Skeletal muscle tissue (tissue), 4 donors: ENCODE data around the gene FIBCD1. TPM values are rescaled to one million over a fixed set of nuclear protein-coding genes. Genes with fewer than 3 reads are reported as not detected.
"Not testable (repeated sequence)": the region's sequence is repeated elsewhere in the genome, so short reads cannot be mapped to it uniquely, and the experiment has no call there.

Source experiments
- H3K27ac ChIP-seq: one replicate; pipeline ENCODE4 v1.7.0; 2013; ENCODE audit warnings: mild to moderate bottlenecking, low read depth, low read length, inconsistent platforms
- H3K27me3 ChIP-seq, 3 donors: one replicate each; pipeline ENCODE4 v1.7.0; 2013; ENCODE audit warnings: low read length in 3 of 3; ENCODE audit not compliant: control insufficient read depth in 3 of 3, insufficient read depth in 3 of 3
- H3K36me3 ChIP-seq, 3 donors: one replicate each; pipeline ENCODE4 v1.7.0; 2013; ENCODE audit warnings: low read length in 3 of 3; ENCODE audit not compliant: control insufficient read depth in 3 of 3, insufficient read depth in 3 of 3
- H3K4me1 ChIP-seq, 3 donors: one replicate each; pipeline ENCODE4 v1.7.0; 2013; ENCODE audit warnings: low read length in 3 of 3, mild to moderate bottlenecking in 3 of 3; ENCODE audit not compliant: control insufficient read depth in 3 of 3, insufficient read depth in 3 of 3
- H3K4me3 ChIP-seq, 3 donors: one replicate each; pipeline ENCODE4 v1.7.0; 2013; ENCODE audit warnings: low read length in 3 of 3
- H3K9ac ChIP-seq, 3 donors: one replicate each; pipeline ENCODE4 v1.7.0; 2013; ENCODE audit warnings: low read length in 3 of 3, mild to moderate bottlenecking in 3 of 3, moderate library complexity in 2 of 3, low read depth in 1 of 3
- H3K9me3 ChIP-seq, 3 donors: one replicate each; pipeline ENCODE4 v1.7.0; 2013; ENCODE audit warnings: low read length in 3 of 3; ENCODE audit not compliant: control insufficient read depth in 3 of 3
- total RNA-seq: library from RNA; depleted of rRNA; stranded (reverse); fragments of >200 nt; gene quantifications from one replicate; pipeline ENCODE4 v1.2.3, GENCODE V29; 2014
- donor health status: Osteomylitis.

The FIBCD1 gene
- total RNA-seq, 1 donor from 2014 or later: not detected

GRCh38 chr9:130918101-130918825 lies 20.8 kb downstream of the FIBCD1 start:
- Histone ChIP-seq H3K36me3 (no peaks in the 10 kb centered on the region), H3K27me3 (peaks cover 61 to 78% (median 72%) of the 10 kb centered on the region in 3 donors), H3K4me1 (peaks cover 0 to 4% (median 2%) of the 10 kb centered on the region in 3 donors), H3K9ac (no peak overlapping the region), H3K4me3 (no peak overlapping the region), H3K9me3 (no peaks in the 10 kb centered on the region), H3K27ac (no peak overlapping the region)

GRCh38 chr9:130917168-130917960 lies 21.7 kb downstream of the FIBCD1 start:
- Histone ChIP-seq H3K4me1 (peaks cover 0 to 6% (median 2%) of the 10 kb centered on the region in 3 donors), H3K9ac (no peak overlapping the region), H3K4me3 (no peak overlapping the region), H3K27ac (no peak overlapping the region), H3K36me3 (no peaks in the 10 kb centered on the region), H3K27me3 (peaks cover 56 to 72% (median 67%) of the 10 kb centered on the region in 3 donors), H3K9me3 (no peaks in the 10 kb centered on the region)

- H3K4me3 ChIP-seq: no peak overlapping the region
- no peak overlapping the region for H3K27ac ChIP-seq
- H3K36me3 ChIP-seq: no peaks in the 10 kb centered on the region
- H3K9me3 ChIP-seq: no peaks in the 10 kb centered on the region
- peaks cover 48 to 66% (median 64%) of the 10 kb centered on the region in 3 donors for H3K27me3 ChIP-seq
- H3K4me1 ChIP-seq: peaks cover 0 to 6% (median 2%) of the 10 kb centered on the region in 3 donors
- no peak overlapping the region for H3K9ac ChIP-seq
Observed at GRCh38 chr9:130915096-130915447, 24.0 kb downstream of the FIBCD1 start.

GRCh38 chr9:130914417-130915095 lies 24.5 kb downstream of the FIBCD1 start:
- H3K4me1 ChIP-seq: peaks cover 0 to 6% (median 2%) of the 10 kb centered on the region in 3 donors
- peaks cover 46 to 62% (median 59%) of the 10 kb centered on the region in 3 donors for H3K27me3 ChIP-seq
- no peak overlapping the region for H3K4me3 ChIP-seq
- no peaks in the 10 kb centered on the region for H3K36me3 ChIP-seq
- H3K27ac ChIP-seq: no peak overlapping the region
- no peaks in the 10 kb centered on the region for H3K9me3 ChIP-seq
- no peak overlapping the region for H3K9ac ChIP-seq

- H3K27ac ChIP-seq: no peak overlapping the region
- peak overlapping the region in 2 of 3 donors; percentile 45 to 57 for H3K9ac ChIP-seq
- H3K4me1 ChIP-seq: peaks cover 0 to 4% (median 2%) of the 10 kb centered on the region in 3 donors
- H3K36me3 ChIP-seq: no peaks in the 10 kb centered on the region
- peak overlapping the region in 1 of 3 donors; percentile 54 for H3K4me3 ChIP-seq
- H3K27me3 ChIP-seq: peaks cover 44 to 56% (median 53%) of the 10 kb centered on the region in 3 donors
- H3K9me3 ChIP-seq: no peaks in the 10 kb centered on the region
Observed at GRCh38 chr9:130913599-130914416, 25.2 kb downstream of the FIBCD1 start.

GRCh38 chr9:130912932-130913598 lies 26.0 kb downstream of the FIBCD1 start:
- H3K9me3 ChIP-seq: no peaks in the 10 kb centered on the region
- H3K27ac ChIP-seq: no peak overlapping the region
- H3K36me3 ChIP-seq: no peaks in the 10 kb centered on the region
- H3K27me3 ChIP-seq: peaks cover 37 to 55% (median 55%) of the 10 kb centered on the region in 3 donors
- peak overlapping the region in 2 of 3 donors; percentile 45 to 57 for H3K9ac ChIP-seq
- H3K4me3 ChIP-seq: peak overlapping the region in 2 of 3 donors; percentile 33 to 54
- peaks cover 0 to 4% (median 2%) of the 10 kb centered on the region in 3 donors for H3K4me1 ChIP-seq

- Histone ChIP-seq H3K4me1 (peaks cover 0 to 4% (median 2%) of the 10 kb centered on the region in 3 donors), H3K9ac (no peak overlapping the region), H3K36me3 (no peaks in the 10 kb centered on the region), H3K9me3 (no peaks in the 10 kb centered on the region), H3K27me3 (peaks cover 26 to 50% (median 42%) of the 10 kb centered on the region in 3 donors), H3K27ac (no peak overlapping the region), H3K4me3 (no peak overlapping the region)
Observed at GRCh38 chr9:130911254-130912049, 27.6 kb downstream of the FIBCD1 start.

- not testable (repeated sequence) for H3K9me3 ChIP-seq, H3K4me1 ChIP-seq, H3K9ac ChIP-seq, H3K27ac ChIP-seq, H3K36me3 ChIP-seq, H3K4me3 ChIP-seq
- peaks cover 19 to 52% (median 38%) of the 10 kb centered on the region in 3 donors for H3K27me3 ChIP-seq
Observed at GRCh38 chr9:130910670-130911069, 28.4 kb downstream of the FIBCD1 start.
